COLO668 (cell line): ENCODE measurements around the gene DESI1.
"Not testable (repeated sequence)": the region's sequence is repeated elsewhere in the genome, so short reads cannot be mapped to it uniquely, and the experiment has no call there.

Source experiments
- DNase-seq: peaks from one replicate; lab custom pipeline; 2025; ENCODE audit not compliant: unreplicated experiment; lab: John Stamatoyannopoulos, UW

Gene DESI1

DNA sequence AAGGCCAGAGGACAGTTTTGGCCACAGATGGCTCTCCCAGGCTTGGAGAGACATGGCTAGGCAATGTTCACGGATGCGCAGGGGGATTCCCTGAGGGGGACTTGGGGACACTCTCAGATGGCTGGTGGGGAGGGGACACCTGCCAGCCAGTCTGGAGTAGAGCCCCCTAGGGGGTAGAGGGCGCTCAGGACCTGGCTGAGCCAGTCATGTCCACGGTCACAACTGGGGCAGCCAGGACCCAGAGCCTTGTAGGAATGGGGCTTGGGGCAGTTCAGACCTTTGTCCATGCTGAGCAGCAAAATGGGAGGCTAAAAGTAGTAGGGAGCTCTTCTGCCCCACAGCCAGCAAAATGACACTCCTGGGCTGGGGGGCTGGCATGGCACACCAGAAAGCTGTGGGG lies 58.4 kb downstream of the DESI1 start:
- no peak for DNase-seq

GRCh38 chr22:41561788-41562187 lies 59.1 kb downstream of the DESI1 start:
- no peak for DNase-seq

- no peak for DNase-seq
Observed at GRCh38 chr22:41561335-41561734, 59.5 kb downstream of the DESI1 start.

DNA sequence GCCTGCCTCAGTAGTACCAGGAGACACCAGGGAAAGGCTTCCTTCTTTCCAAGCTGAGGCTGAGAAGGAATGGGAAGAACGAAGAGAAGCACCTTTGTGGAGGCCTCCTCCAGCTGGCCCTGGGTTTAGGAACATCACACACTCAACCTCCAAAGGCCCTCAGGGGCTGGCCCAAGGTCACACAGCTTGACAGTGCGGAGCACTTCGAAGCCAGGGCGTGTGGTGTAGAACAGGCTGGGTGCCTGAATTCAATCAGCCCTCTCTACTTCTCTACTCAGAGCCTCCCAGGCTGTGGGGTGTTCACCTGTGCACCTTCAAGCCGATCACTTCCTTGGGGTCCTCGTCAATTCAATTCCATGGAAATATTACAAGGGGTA lies 60.8 kb downstream of the DESI1 start:
- DNase-seq = no peak

DNA sequence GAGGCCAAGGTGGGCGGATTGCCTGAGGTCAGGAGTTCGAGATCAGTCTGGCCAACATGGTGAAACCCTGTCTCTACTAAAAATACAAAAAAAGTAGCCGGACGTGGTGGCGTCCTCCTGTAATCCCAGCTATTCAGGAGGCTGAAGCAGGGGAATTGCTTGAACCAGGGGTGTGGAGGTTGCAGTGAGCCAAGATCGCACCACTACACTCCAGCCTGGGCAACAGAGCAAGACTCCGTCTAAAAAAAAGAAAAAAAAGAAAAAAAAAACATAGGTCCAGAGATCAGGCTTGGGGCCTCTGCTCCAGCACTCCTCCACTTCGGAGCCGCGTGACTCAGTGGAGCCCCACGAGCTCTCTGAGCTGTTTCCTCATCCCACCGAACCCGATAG lies 62.6 kb downstream of the DESI1 start:
- DNase-seq = not testable (repeated sequence)

DNA sequence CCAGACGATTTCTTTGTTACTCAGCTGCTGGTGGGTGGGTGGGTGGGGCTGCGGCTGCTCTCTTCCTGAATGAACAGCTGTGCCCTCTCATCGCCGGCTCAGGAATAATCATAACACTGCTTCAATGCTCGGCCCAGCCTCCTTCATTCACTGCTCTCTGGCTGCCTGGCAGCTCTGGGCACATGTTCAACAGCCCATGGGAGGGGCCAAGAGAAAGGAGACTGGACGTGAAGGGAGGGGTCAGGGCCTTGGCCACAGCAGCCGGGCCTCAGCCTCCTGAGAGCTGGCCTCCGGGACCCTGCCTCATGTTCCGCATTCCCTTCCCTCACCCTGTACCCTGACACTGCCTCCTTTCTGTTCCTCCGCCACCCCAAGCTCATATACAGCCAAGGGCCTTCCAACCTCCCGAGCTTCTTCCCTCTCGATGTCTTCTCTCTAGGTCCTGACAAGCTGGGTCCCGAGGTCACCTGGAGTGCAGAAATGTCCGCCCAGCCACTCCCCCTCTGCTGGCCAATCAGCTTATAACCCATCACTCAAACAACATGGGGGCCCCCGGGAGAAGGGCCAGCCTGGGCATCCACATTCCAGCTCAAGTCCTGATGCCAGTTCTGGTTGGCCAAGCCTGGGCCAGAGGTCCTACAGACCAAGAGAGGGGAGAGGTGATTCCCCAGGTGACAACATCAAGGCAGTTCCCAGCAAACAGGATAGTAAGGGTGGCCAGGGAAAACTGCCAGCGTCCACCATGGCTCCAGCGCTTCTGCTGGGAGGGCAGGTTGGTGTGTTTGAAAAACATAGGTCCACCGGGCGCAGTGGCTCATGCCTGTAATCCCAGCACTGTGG lies 63.2 kb downstream of the DESI1 start:
- no peak for DNase-seq

- DNase-seq = no peak
Observed at GRCh38 chr22:41556561-41556960, 64.3 kb downstream of the DESI1 start.

GRCh38 chr22:41555325-41555982 lies 65.4 kb downstream of the DESI1 start:
- peak; percentile 15 for DNase-seq

DNA sequence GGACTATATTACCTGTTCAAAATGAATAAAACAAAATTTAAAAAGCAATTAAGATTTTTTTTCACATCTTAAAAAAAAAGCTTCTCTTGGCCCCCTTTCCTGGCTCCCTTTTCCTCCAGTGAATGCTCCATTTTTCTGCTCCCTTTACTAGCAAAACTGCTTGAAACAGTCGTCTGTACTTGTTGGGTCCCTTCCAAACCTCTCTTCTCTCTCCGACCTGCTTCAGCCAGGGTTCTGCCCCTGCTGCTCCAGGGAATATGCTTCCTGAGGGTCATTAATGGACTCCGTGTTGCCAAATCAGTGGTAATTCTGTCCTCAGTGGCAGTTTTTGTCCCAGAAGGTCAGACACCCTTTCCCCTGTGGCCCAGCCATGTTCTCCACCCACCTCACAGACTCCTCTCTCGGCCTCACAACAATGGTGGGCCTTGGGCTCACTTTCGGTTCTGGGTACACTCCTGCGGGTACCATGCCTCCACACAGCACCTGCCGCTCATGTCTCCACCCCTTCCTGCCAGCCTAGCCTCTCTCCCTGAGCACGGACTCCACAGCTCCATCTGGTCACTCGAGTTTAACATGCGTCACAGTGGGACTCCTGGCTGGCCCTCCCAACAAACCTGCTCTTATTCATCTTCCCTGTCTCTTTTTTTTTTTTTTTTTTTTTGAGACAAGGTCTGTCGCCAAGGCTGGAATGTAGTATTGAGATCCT lies 68.8 kb downstream of the DESI1 start:
- DNase-seq = peak; percentile 28

- no peak for DNase-seq
Observed at GRCh38 chr22:41550952-41551491, 69.8 kb downstream of the DESI1 start.

GRCh38 chr22:41548830-41549211 lies 72.0 kb downstream of the DESI1 start:
- no peak for DNase-seq
